ENCODE measurements around the gene RGS6. TPM values are rescaled to one million over a fixed set of nuclear protein-coding genes. Genes with fewer than 3 reads are reported as not detected.

RGS6 gene
- total RNA-seq, 2 experiments from 2014 or later = not detected

DNA sequence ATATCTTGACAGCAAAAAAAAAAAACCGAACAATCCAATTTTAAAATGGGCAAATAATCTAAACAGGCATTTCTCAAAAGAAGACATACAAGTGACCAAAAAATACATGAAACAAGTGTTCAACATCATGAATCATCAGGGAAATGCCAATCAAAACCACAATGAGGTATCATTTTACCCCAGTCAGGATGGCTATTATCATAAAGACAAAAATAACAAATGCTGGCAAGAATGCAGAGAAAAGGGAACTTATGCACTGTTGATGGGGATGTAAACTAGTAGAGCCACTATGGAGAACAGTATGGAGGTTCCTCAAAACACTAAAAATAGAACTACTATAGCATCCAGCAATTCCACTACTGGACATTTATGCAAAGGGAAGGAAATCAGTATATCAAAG lies 448.2 kb downstream of the RGS6 start:
- H3K36me3 ChIP-seq (ENCODE audit: insufficient read depth, low read length) = no peaks in the 10 kb centered on the region
- H3K27ac ChIP-seq (ENCODE audit: low read depth, low read length, poor library complexity, severe bottlenecking) = no peak overlapping the region
- no peak overlapping the region for H3K4me3 ChIP-seq (ENCODE audit: low read depth, low read length, poor library complexity, severe bottlenecking)
- no peaks in the 10 kb centered on the region for H4K20me1 ChIP-seq (ENCODE audit: insufficient read depth, low read length)
- DNase-seq (ENCODE audit: low spot score) = no peak
- TF ChIP-seq, protein P1, sequence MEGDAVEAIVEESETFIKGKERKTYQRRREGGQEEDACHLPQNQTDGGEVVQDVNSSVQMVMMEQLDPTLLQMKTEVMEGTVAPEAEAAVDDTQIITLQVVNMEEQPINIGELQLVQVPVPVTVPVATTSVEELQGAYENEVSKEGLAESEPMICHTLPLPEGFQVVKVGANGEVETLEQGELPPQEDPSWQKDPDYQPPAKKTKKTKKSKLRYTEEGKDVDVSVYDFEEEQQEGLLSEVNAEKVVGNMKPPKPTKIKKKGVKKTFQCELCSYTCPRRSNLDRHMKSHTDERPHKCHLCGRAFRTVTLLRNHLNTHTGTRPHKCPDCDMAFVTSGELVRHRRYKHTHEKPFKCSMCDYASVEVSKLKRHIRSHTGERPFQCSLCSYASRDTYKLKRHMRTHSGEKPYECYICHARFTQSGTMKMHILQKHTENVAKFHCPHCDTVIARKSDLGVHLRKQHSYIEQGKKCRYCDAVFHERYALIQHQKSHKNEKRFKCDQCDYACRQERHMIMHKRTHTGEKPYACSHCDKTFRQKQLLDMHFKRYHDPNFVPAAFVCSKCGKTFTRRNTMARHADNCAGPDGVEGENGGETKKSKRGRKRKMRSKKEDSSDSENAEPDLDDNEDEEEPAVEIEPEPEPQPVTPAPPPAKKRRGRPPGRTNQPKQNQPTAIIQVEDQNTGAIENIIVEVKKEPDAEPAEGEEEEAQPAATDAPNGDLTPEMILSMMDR (conservative IDR thresholded peaks at IDR 0.05; ENCODE audit: low read length) = no peak
- TF ChIP-seq EZH2phosphoT487 (IDR thresholded peaks at IDR 0.05; ENCODE audit: borderline replicate concordance, low read depth, low read length) = no peak
- CTCF ChIA-PET (ENCODE audit: unreplicated experiment) = no interaction called here
- H3K9me2 ChIP-seq (ENCODE audit: insufficient read depth, low read length) = no peaks in the 10 kb centered on the region
- BruUV-seq (replicated peaks) = no TSS peak
- no peak overlapping the region for H2AFZ ChIP-seq (ENCODE audit: low read length)
- H3K9me3 ChIP-seq (ENCODE audit: low read length) = no peaks in the 10 kb centered on the region
- no peaks in the 10 kb centered on the region for H3K79me2 ChIP-seq (ENCODE audit: insufficient read depth, low read depth, low read length)
- H3K4me2 ChIP-seq (ENCODE audit: low read length) = no peak overlapping the region
- H3K4me1 ChIP-seq (ENCODE audit: insufficient read depth, low read length, poor library complexity, severe bottlenecking) = no peaks in the 10 kb centered on the region
- intact Hi-C loops (cut with micrococcal nuclease; ENCODE audit: unreplicated experiment) = no loop called here
- POLR2A ChIA-PET = interaction anchor here (0.7 kb wide), 1 partner anchor 15 kb away, joined by 3 read pairs; no protein-coding TSS in a partner anchor

GRCh38 chr14:72383865-72384264 lies 451.6 kb downstream of the RGS6 start:
- H4K20me1 ChIP-seq (ENCODE audit: insufficient read depth, low read length) = no peaks in the 10 kb centered on the region
- no peaks in the 10 kb centered on the region for H3K4me1 ChIP-seq (ENCODE audit: insufficient read depth, low read length, poor library complexity, severe bottlenecking)
- H3K9me3 ChIP-seq (ENCODE audit: low read length) = no peaks in the 10 kb centered on the region
- no peak for DNase-seq (ENCODE audit: low spot score)
- no peak overlapping the region for H2AFZ ChIP-seq (ENCODE audit: low read length)
- no peaks in the 10 kb centered on the region for H3K36me3 ChIP-seq (ENCODE audit: insufficient read depth, low read length)
- no TSS peak for BruUV-seq (replicated peaks)
- no peak overlapping the region for H3K4me3 ChIP-seq (ENCODE audit: low read depth, low read length, poor library complexity, severe bottlenecking)
- intact Hi-C loops (cut with micrococcal nuclease; ENCODE audit: unreplicated experiment) = no loop called here
- no peaks in the 10 kb centered on the region for H3K79me2 ChIP-seq (ENCODE audit: insufficient read depth, low read depth, low read length)
- CTCF ChIA-PET (ENCODE audit: unreplicated experiment) = no interaction called here
- H3K27ac ChIP-seq (ENCODE audit: low read depth, low read length, poor library complexity, severe bottlenecking) = no peak overlapping the region
- TF ChIP-seq EZH2phosphoT487 (IDR thresholded peaks at IDR 0.05; ENCODE audit: borderline replicate concordance, low read depth, low read length) = no peak
- TF ChIP-seq, protein P1 (conservative IDR thresholded peaks at IDR 0.05; ENCODE audit: low read length) = no peak
- H3K4me2 ChIP-seq (ENCODE audit: low read length) = no peak overlapping the region
- POLR2A ChIA-PET = no interaction called here
- H3K9me2 ChIP-seq (ENCODE audit: insufficient read depth, low read length) = no peaks in the 10 kb centered on the region

DNA sequence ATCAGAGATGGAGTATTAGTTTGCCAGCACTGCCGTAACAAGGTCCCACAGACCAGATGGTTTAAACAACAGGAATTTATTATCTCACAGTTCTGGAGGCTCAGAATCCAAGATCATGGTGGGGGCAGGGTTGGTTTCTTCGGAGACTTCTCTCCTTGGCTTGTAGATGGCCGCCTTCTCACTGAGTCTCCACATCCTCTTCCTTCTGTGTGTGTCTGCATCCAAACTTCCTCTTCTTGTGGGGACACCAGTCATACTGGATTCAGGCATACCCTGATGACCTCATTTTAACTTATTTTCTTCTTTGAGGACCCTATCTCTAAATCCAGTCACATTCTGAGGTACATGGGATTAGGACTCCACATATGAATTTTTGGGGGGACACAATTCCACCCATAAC lies 455.5 kb downstream of the RGS6 start:
- H3K36me3 ChIP-seq (ENCODE audit: insufficient read depth, low read length) = no peaks in the 10 kb centered on the region
- H3K4me1 ChIP-seq (ENCODE audit: insufficient read depth, low read length, poor library complexity, severe bottlenecking) = no peaks in the 10 kb centered on the region
- DNase-seq (ENCODE audit: low spot score) = no peak
- POLR2A ChIA-PET = no interaction called here
- TF ChIP-seq, protein P1 (conservative IDR thresholded peaks at IDR 0.05; ENCODE audit: low read length) = no peak
- TF ChIP-seq EZH2phosphoT487 (IDR thresholded peaks at IDR 0.05; ENCODE audit: borderline replicate concordance, low read depth, low read length) = no peak
- H3K4me2 ChIP-seq (ENCODE audit: low read length) = no peak overlapping the region
- CTCF ChIA-PET (ENCODE audit: unreplicated experiment) = no interaction called here
- no peaks in the 10 kb centered on the region for H4K20me1 ChIP-seq (ENCODE audit: insufficient read depth, low read length)
- intact Hi-C loops (cut with micrococcal nuclease; ENCODE audit: unreplicated experiment) = no loop called here
- no peak overlapping the region for H3K27ac ChIP-seq (ENCODE audit: low read depth, low read length, poor library complexity, severe bottlenecking)
- H3K4me3 ChIP-seq (ENCODE audit: low read depth, low read length, poor library complexity, severe bottlenecking) = no peak overlapping the region
- BruUV-seq (replicated peaks) = no TSS peak
- H2AFZ ChIP-seq (ENCODE audit: low read length) = no peak overlapping the region
- no peaks in the 10 kb centered on the region for H3K9me3 ChIP-seq (ENCODE audit: low read length)
- no peaks in the 10 kb centered on the region for H3K9me2 ChIP-seq (ENCODE audit: insufficient read depth, low read length)
- H3K79me2 ChIP-seq (ENCODE audit: insufficient read depth, low read depth, low read length) = no peaks in the 10 kb centered on the region

Data from OCI-LY7 (cell line).